HG02610 (cell line): ENCODE measurements around the gene AKAP8L.

Experiments used
- ATAC-seq: cut with Tn5 transposase; IDR thresholded peaks from one replicate; pipeline ENCODE4 v1.9.1; 2021; ENCODE audit warnings: mild to moderate bottlenecking, moderate library complexity; ENCODE audit not compliant: unreplicated experiment

Gene AKAP8L

DNA sequence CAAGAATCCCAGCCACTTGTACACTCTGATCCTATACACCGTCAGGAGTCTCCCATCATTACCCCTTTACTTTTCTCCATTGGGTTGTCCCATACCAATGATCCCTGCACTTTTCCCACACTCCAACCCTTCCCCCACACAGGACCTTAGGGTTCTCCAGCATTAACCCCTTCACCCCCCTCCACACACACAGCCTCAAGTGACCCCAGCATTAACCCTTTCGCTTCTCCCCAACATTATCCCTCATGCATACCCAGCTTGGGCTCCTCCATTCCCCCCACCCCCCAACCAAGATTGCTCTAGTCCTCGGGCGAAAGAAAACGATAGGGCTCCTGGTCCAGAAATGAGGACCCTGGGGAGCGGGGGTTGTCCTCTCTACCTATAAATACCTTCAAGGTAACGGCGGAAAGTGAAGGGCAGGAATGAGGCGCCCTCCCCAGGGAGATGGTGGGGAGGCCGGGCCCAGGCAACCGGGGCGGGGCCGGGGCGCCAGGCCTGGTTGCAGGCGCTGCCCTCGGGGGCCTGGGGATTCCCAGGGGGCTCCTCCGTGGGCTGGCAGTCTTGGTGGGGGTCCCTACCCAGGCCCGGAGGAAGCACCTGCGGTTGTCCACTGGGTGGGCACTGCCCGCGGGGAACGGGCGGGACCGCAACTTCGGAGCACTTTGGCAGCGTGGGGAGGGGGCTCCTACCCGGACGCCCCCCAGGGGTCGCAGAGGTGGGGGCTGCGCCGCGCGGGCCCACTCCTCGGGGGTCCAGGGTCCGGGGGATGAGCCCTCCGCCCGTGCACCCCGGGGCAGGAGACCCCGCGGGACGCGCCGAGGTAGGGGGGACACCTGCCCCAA lies 30.2 kb upstream of the AKAP8L start:
- ATAC-seq = peak; percentile 9

DNA sequence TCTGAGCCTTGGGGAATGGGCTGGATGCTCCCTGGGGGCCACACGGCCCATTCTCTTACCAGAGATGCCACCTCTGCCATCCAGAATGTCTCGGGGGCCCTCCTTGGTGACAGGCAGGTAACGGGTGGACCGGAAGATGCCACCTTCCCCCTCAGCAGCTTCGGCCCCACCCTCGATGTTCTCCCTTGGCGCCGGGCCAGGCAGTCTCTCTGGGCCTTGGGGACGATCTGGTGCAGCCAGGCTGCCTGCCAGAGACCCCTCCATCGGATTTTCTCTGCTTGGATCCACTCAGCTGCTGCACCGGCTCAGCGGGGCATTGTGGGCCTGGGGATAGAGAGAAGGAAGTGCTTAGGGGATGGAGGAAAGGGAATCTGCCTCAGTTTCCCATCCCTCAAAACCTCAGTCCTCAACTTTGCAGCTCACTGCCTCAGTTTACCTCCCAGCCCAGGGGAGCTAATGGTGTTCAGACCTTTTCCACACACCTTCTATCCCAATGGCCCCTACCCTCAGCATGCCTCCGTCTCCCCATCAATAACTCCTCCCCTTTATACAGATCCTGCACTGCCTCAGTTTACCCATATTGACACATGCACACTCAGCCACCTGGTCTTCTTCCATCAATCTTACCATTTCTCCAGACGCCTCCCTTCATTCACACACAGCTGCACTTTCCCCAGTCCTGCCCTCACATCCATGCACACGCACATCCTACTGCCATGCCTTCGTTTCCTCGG lies 29.4 kb upstream of the AKAP8L start:
- no peak for ATAC-seq

DNA sequence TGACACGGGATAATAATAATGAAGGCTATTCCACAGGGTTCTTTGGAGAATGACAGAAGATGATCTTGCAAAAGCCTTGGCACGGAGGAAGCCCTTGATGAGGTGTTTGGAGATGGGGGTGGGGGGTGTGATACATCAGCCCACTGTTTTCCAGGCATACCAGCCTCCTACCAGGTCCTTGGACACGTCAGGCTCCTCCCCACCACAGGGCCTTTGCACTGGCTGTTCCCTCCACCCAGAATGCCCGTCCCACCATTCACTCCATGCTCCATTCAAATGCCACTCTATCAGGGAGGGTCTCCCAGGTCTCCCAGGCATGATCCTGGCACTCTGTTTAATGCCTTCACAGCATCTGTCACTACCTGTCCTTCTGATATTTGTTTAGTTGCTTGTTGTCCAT lies 28.3 kb upstream of the AKAP8L start:
- no peak for ATAC-seq

DNA sequence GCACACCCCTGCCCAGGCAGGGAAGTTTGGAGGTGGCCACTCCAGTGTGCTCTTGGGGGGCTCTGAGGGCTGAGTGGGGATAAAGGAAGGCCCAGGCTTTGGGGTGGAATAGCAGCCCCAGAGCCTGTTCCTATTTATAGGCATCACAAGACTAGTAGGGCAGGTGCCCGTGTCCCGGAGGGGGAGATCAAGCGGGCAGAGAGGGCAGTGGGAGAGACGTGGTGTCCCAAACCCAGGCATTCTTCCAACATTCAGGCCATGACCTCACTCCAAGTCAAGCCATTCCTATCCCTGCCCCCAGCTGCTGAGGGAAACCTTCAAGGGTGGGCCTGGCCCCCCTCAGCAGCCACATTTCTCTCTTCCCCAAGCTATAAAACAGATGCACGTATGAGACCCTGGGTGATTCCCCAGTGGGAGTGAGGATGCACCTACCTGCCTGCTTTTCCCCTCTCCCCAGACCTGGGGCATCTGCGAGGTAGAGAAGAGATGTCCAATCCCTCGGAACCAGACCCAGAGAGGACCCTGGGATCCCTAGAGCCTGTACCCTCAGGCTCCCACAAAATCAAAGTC lies 27.1 kb upstream of the AKAP8L start:
- no peak for ATAC-seq

DNA sequence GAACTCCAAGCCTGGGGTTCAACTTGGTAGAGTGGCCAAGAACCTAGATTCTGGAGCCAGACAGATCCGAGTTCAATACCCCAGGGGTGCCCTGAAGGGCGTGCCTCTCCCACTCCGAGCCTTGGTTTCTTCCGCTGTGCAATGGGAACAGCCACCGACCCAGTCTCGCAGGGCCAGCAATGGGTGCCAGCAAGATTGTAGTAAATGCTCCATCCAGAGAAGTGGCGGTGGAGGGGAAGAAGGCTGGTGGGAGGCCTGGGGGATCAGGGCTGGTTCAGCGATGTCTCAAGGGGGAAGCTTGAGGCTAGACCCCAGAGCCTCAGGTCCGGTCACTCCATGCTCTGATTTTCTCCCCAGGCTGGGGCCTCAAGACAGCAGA lies 26.4 kb upstream of the AKAP8L start:
- no peak for ATAC-seq

DNA sequence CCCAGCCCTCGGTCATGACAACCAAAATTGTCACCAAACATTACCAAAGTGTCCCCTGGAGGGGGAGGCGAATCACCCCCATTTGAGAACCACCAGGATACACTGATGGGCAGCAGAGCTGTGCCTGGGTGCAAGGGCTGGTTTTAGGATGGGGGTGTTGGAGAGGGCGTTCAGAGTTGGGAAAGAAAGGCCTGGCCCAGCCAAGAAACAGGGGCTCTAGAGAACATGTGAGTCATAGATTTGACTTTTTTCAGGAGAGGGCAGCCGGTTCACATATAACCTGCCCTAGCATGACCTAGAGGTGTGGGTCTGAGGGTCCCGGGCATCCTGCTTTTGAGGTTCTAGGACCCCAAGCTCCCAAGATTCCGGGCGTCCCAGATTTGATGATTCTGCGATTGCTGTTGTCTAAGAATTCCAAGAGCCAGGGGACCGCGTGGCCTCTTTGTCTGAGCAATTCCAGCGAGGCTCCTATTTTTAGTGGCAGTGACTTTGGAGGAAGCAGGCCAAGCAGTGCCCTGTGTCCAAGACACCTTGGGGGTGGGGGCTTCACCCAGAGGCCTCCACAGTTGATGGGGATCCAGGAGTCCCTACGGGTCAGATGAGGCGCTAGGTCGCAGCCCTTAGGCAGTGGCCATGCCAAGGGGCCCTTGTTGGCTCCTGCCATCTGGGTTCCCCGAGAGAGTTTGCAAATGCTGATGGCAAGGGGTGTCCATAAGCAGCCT lies 25.9 kb upstream of the AKAP8L start:
- no peak for ATAC-seq

DNA sequence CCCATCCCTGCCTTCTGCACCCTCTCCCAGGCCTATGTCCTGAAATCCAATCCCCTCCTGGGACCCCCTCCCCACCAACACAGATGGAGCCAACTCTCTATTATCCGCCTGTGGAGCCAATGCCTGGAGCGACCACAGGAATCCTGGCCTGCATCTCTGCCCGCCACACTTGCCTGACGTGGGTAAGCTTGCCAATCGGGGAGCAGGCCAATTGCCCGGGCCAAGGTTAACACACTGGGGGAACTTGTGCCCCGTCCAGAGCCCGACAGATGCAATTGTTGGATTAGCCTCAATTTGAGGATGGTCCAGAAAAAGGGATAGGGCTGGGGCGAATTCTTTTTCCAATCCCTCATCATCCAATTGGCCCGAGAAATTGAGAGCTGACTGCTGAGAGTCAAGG lies 25.1 kb upstream of the AKAP8L start:
- ATAC-seq = no peak

DNA sequence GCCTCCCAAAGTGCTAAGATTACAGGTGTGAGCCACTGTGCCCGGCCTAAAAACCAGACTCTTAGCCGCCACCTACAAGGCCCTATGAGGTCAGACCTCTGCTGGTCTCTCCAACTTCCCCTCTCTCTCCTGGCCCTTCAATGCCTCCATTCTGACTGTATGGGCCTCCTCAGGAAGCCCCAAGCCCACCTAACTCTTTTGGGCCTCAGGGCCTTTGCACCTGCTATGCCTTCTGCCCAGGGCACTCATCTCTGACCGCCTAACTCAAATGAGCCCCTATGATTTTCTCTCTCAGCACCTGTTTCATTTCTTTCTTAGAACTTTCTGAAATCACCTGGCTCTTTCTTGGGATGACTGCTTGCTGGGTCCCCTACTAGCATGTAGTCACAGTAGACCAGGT lies 24.5 kb upstream of the AKAP8L start:
- ATAC-seq = no peak

DNA sequence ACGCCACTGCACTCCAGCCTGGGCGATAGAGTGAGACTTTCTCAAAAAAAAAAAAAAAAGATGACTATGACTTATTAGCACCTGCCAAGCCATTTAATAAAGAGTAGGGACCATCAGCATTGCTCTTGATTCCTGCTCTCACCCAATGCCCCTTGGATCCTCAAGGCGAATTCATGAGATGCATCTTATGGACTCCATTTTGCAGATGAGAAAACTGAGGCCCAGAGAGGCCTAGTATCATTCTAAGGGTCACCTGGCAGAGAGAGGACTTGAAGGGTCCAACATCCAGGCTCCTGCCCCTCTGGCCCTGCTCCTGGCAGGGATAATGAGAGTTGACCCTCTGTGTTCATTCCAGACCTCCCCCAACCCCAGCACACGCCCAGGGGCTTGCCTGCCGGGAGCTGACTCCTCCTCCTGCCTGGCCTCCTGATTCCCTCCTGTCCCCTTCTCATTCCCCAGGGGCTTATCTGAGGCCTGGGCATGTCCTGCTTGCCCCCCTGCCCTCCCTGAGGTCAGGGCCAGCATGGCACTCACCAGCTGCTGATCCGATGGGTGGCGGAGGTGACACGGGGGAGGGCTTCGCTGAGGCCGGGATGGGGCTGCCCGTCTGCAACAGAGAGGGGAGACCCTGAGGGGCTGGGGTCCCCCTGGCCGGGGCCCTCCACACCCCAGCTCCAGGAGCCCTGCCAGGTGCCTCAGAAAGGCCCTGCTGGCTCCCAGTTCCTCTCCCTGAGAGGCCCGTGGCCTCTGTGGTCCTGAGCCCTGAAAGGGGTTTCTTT lies 23.5 kb upstream of the AKAP8L start:
- no peak for ATAC-seq

DNA sequence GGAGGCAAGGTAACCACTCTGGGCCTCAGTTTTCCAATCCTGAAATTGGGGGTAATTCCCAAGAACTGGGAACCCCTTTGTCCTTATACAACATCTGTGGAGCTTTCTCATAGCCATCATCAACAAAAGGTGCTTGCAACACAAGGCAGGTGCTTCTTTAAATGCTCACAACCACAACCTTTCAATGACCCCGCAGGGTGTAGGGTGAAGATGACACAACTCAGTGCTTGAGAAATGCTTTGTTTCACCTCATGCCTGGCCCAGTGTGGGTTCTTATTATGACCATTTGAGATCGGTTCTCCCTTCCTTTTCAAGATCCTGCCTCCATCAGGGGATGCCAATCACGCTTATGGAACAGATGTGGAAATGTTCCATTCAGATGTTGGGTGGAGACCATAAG lies 22.5 kb upstream of the AKAP8L start:
- ATAC-seq = no peak

DNA sequence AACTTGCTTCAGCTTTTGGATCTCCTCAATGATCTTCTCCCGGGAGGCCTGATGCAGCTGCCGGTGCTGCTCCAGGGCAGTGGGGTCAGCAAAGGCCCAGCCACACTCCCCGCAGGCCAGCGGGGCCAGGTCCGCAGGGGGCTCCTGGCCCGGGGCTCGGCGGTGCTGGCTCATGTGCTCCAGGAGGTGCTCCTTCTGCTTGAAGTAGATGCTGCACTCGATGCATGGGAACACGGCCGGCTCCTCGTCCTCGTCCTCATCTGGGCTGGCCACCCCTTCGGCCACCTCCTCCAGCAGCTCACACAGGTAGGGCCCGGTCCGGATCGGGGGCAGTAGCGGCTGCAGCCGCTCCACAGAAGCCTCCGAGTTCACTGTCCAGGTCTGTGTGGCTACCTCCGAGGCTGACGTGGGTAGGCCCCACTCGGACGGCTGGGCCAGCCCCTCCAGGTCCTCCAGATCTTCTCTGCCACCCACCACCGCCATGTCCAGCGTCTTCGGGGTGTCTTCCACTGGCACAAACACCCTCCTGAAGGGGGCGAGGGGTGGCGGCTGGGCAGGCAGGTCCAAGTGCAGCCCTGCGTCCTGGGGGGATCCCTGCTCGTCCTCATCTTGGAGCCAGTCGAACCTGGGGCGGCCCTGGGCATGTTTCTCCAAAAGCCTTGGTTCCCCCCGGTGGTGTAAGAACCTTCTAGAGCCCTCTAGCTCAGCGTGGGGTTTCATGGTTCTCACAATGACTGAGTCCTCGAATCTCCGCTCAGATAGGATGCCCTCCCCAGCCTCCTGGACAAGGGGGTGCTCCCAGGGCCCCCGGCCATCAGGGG lies 21.2 kb upstream of the AKAP8L start:
- ATAC-seq = no peak

DNA sequence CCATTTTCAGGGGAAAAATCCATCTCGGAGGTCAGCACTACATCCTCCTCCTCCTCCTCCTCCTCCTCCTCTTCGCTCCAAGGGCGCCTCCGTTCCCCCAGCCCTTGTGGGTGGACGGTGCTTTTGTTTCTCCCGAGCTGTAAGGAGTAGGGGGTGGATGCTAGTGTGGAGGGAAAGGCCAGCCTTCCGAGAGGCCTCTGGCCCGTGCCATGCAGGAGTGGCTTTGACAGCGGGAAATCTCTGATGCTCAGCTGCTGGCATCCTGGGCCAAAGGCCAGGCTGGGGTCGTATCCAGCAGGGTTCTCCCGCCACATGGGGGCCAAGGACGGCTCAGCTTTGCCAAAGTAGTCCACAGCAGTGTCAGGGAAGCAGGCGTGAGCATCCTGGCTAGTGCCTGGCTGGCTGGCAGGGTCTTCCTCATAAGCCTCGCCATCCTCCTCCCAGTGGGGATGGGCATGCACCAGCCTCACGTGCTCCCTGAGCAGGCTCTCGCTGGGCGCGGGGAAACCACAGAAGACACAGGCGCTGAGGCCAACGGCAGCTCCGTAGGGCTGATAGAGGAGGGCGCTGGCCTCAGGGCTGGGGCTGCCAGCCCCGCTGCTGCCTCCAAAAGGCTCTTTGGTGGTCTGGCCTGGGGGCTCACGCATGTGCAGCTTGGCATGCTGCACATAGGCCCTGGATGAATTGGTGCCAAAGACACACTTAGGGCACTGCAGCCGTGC lies 20.5 kb upstream of the AKAP8L start:
- ATAC-seq = no peak

DNA sequence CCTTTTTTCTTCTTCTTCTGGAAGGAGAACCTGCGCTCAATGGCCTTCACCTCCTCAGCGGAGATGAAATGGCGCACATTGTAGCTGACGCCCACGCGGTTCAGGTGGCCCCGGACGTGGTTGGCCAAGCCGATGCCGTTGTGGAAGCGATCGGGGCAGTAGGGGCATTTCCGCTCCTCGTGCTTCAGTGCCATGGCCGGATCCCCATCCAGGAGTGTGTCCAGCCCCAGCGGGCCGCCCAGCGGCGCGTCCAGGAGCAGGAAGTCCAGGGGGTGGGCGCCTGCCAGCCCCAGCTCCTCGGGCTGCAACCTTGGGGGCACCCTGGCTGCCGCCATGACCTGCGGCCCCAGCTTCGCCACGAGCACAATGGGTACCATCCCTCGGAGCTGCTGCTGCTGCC lies 19.8 kb upstream of the AKAP8L start:
- ATAC-seq = no peak

DNA sequence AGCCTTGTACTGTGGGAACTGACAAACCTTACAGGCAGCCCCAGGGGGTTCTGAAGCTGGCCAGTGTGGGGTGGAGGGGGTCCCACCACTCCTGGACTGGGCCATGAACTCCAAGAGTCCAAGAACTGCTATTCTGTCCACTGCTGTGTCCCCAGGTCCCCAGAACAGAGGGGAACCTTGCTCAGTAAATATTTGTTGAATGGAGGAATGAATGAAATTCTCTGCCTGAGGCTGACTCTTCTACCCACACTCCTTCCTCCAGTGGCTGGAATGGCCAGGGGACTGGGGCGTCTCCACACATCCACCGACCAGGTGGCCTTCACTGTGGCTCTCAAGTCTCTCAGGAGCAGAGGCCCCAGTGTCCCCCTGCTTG lies 19.3 kb upstream of the AKAP8L start:
- no peak for ATAC-seq

DNA sequence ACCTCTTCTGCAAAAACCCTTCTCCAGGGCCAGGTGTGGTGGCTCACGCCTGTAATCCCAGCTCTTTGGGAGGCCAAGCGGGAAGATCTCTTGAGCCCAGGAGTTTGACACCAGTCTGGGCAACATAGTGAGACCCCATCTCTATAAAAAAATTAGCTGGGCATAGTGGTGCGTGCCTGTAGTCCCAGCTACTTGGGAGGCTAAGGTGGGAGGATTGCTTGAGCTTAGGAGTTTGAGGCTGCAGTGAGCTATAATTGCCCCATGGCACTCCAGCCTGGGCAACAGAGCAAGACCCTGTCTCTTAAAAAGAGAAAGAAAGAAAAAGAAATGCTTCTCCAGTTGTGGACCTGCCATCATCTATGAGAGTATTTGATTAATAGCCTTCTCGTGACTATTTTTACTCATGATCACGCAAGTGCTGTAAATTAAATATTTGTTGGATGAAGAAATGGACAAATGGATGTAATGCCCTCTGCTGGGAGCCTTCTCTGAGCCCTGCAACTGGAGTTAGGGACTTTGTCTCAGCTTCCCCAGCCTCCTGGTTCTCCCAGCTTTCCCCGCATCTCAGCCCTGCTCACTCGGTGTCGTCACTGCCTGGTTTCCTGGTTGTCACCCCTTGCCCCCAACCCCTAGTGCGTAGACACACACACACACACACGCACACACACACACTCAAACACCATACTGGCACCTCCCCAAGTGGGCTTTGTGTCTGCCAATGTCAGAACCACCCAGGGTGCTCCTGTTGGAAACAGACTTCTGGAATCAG lies 18.8 kb upstream of the AKAP8L start:
- no peak for ATAC-seq

DNA sequence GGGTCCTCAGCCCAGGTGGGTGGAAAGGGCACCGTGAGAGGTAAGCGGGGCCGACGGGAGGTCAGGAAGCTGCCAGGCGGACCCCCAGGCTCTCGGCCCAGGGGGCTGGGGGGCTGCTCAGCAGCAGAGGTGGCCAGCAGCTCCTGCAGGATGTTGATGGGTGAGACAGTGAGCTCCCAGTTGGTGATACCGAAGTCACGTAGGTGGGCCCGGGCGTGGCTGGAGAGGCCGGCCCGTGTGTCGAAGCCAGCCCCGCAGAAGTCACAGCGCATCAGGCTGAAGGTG lies 18.0 kb upstream of the AKAP8L start:
- no peak for ATAC-seq

DNA sequence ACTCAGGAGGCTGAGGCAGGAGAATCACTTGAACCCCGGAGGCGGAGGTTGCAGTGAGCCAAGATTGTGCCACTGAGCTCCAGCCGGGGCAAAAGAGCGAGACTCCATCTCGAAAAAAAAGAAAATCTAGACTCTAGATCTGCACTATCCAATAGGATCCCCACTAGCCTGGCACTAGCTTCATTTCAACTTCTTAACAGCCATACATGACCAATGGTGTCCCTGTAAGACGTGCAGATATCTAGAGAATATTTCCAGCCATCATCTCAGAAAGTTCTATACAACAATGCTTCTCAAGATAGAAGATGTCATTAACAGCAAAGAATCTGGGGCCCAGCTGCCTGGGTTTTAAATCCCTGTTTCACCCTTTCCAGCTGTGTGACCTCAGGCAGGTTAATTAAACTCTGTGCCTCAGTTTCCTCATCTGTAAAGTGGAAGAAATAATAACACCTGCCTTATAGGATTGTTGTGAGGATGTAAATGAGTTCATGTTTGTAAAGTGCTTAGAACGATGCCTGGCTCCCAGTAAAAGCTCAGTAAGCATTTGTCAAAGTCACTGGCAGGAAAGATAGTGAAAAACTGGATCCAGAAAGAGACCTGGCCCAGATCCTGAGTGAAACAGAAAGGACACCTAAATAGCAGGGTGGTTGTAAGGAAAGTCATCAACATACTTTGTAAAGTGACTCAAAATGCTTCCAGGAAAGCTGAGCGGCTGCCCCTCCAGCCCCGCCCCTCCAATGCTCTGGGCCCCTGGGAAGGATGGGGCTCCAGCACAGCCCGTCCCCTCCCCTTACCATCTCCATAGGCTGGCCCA lies 17.4 kb upstream of the AKAP8L start:
- no peak for ATAC-seq

DNA sequence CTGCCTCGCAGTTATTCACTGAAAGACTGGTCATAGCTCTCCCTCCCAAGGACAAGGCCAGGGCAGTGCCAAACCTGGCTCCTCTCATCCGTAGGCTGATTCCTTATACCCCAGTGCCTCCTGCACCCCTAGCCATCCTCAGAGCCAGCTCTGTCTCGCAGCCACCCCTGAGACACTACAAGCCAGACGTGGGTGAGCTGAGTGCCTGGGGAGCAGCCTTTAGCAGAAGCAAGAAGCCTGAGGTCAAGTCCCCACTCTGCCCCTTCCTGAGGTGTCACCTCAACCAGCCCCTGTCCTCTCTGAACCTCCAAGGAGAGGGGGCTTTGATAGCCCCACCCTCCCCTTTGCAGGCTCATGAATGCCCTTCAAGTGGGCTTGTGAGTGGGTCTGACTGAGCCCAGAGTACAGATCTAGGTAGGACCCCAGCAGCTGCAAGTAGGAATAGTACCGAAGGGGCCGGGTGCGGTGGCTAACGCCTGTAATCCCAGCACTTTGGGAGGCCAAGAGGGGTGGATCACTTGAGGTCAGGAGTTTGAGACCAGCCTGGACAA lies 14.8 kb upstream of the AKAP8L start:
- ATAC-seq = no peak
